NB4 (cell line): Measurements from ENCODE around the gene NEFH.

Experiments used
- CTCF ChIP-seq: IDR thresholded peaks from one replicate; pipeline ENCODE4 v1.5.1; 2012; ENCODE audit warnings: low read depth, low read length
- MAX ChIP-seq: IDR thresholded peaks from 2 replicates; pipeline ENCODE4 v1.6.1; 2011; ENCODE audit warnings: low read depth, low read length
- MYC ChIP-seq: IDR thresholded peaks from 2 replicates; pipeline ENCODE4 v1.6.1; 2011; ENCODE audit warnings: low read depth, low read length

GRCh38 chr22:29512031-29512430, 32.0 kb downstream of the NEFH start:
- no peak for TF ChIP-seq MAX
- TF ChIP-seq CTCF, result no peak
- TF ChIP-seq MYC, result no peak
